Measurements from ENCODE around the gene C17orf67. TPM values are rescaled to one million over a fixed set of nuclear protein-coding genes. Genes with fewer than 3 reads are reported as not detected.

The C17orf67 gene
- total RNA-seq, 3 donors from 2014 or later, result 1.1 to 3.4 (median 1.1) TPM

GRCh38 chr17:56786989-56787482 lies 46.7 kb downstream of the C17orf67 start:
- no peak overlapping the region for H3K4me3 ChIP-seq
- ATAC-seq (peak; percentile 93), DNase-seq (no peak)
- intact Hi-C loops (cut with DNase I, micrococcal nuclease), result no loop called here
- TF ChIP-seq, protein P1, sequence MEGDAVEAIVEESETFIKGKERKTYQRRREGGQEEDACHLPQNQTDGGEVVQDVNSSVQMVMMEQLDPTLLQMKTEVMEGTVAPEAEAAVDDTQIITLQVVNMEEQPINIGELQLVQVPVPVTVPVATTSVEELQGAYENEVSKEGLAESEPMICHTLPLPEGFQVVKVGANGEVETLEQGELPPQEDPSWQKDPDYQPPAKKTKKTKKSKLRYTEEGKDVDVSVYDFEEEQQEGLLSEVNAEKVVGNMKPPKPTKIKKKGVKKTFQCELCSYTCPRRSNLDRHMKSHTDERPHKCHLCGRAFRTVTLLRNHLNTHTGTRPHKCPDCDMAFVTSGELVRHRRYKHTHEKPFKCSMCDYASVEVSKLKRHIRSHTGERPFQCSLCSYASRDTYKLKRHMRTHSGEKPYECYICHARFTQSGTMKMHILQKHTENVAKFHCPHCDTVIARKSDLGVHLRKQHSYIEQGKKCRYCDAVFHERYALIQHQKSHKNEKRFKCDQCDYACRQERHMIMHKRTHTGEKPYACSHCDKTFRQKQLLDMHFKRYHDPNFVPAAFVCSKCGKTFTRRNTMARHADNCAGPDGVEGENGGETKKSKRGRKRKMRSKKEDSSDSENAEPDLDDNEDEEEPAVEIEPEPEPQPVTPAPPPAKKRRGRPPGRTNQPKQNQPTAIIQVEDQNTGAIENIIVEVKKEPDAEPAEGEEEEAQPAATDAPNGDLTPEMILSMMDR (IDR thresholded peaks at IDR 0.05), result no peak
- no peaks in the 10 kb centered on the region for H3K9me3 ChIP-seq
- no peaks in the 10 kb centered on the region for H3K4me1 ChIP-seq (ENCODE audit: low read depth)
- no peaks in the 10 kb centered on the region for H3K36me3 ChIP-seq (ENCODE audit: low read depth)

- no peaks in the 10 kb centered on the region for H3K9me3 ChIP-seq
- DNase-seq (no peak), ATAC-seq (peak; percentile 68)
- TF ChIP-seq, protein P1 (IDR thresholded peaks at IDR 0.05), result no peak
- H3K4me3 ChIP-seq, result no peak overlapping the region
- intact Hi-C loops (cut with DNase I, micrococcal nuclease), result no loop called here
- no peaks in the 10 kb centered on the region for H3K4me1 ChIP-seq (ENCODE audit: low read depth)
- no peaks in the 10 kb centered on the region for H3K36me3 ChIP-seq (ENCODE audit: low read depth)
Observed at GRCh38 chr17:56785997-56786680, 47.6 kb downstream of the C17orf67 start.

DNA sequence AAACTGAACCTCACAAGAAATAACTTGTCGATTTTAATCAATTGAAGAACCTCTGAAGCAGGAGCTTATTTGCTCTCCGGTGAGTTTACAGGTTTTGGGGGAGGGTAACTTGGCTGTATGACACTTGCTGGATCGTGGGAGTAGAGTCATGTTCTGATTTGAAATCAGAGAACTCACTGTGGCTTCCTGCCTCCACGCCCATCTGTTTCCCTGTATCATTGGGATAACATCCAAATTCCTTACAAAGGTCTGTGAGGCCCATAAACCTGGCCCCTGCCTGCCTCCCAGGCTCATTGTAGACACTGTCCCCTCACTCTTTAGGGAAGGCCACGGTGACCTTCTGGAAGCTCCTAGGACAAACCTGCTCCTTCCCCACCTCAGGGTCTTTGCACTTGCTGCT lies 48.3 kb downstream of the C17orf67 start:
- ATAC-seq (peak; percentile 15), DNase-seq (no peak)
- Histone ChIP-seq H3K36me3 (ENCODE audit: low read depth) (no peaks in the 10 kb centered on the region), H3K9me3 (no peaks in the 10 kb centered on the region), H3K4me1 (ENCODE audit: low read depth) (peaks cover 1% of the 10 kb centered on the region), H3K4me3 (no peak overlapping the region)
- TF ChIP-seq, protein P1 (IDR thresholded peaks at IDR 0.05), result no peak
- intact Hi-C loops (cut with DNase I, micrococcal nuclease), result no loop called here

- Histone ChIP-seq H3K4me3 (no peak overlapping the region), H3K9me3 (no peaks in the 10 kb centered on the region), H3K36me3 (ENCODE audit: low read depth) (no peaks in the 10 kb centered on the region), H3K4me1 (ENCODE audit: low read depth) (peaks cover 4% of the 10 kb centered on the region)
- DNase-seq (no peak), ATAC-seq (no peak)
- TF ChIP-seq, protein P1 (IDR thresholded peaks at IDR 0.05), result no peak
- intact Hi-C loops (cut with DNase I, micrococcal nuclease), result no loop called here
Observed at GRCh38 chr17:56782338-56782737, 51.4 kb downstream of the C17orf67 start.

- TF ChIP-seq, protein P1 (IDR thresholded peaks at IDR 0.05), result no peak
- Histone ChIP-seq H3K9me3 (no peaks in the 10 kb centered on the region), H3K4me1 (ENCODE audit: low read depth) (peaks cover 4% of the 10 kb centered on the region), H3K4me3 (no peak overlapping the region), H3K36me3 (ENCODE audit: low read depth) (no peaks in the 10 kb centered on the region)
- intact Hi-C loops (cut with DNase I, micrococcal nuclease), result no loop called here
- DNase-seq (no peak), ATAC-seq (no peak)
Observed at GRCh38 chr17:56781906-56782305, 51.8 kb downstream of the C17orf67 start.
